ENCODE results near the gene HDAC4. TPM values are rescaled to one million over a fixed set of nuclear protein-coding genes. Genes with fewer than 3 reads are reported as not detected.
A peak's percentile ranks its signal among the peaks of the same experiment; 100 is the strongest.

Gene HDAC4
- total and polyA plus RNA-seq, 2 experiments from 2014 or later: 8.1 to 41.8 TPM

GRCh38 chr2:239193401-239193811 is 207.4 kb downstream of the HDAC4 start:
- Histone ChIP-seq H3K27ac (ENCODE audit: low read depth) (no peak overlapping the region), H3K36me3 (ENCODE audit: insufficient read depth) (peaks cover 6% of the 10 kb centered on the region; the same call in 1 of the 2 replicates), H3K4me2 (no peak overlapping the region), H2AFZ (no peak overlapping the region), H3K79me2 (replicated peaks; ENCODE audit: insufficient read depth) (peaks cover 25% of the 10 kb centered on the region), H3K4me1 (ENCODE audit: insufficient read depth) (no peaks in the 10 kb centered on the region; the same call in 1 of the 2 replicates), H3K27me3 (ENCODE audit: insufficient read depth) (no peaks in the 10 kb centered on the region), H3K9me2 (ENCODE audit: insufficient read depth) (no peaks in the 10 kb centered on the region), H3F3A (replicated peaks; ENCODE audit: low read depth) (no peaks in the 10 kb centered on the region), H4K20me1 (replicated peaks; ENCODE audit: insufficient read depth) (no peaks in the 10 kb centered on the region; the same call in 1 of the 2 replicates), H3K4me3 (no peak overlapping the region)
- Mint-ChIP-seq H3K27me3 (ENCODE audit: insufficient read depth, low read depth, poor library complexity) (peaks cover 11% of the 10 kb centered on the region), H3K27ac (no peak overlapping the region), H3K9me3 (peaks cover 6% of the 10 kb centered on the region; the same call in 1 of the 3 replicates), H3K4me1 (peaks cover 9% of the 10 kb centered on the region), H3K36me3 (ENCODE audit: low read depth) (peaks cover 25% of the 10 kb centered on the region), H3K4me3 (no peak overlapping the region)
- ATAC-seq (peak; percentile 21), DNase-seq (ENCODE audit: low spot score) (no peak)
- TF ChIP-seq EZH2phosphoT487 (IDR thresholded peaks at IDR 0.05; ENCODE audit: unreplicated experiment): no peak
- no peak for TF ChIP-seq ETS1 (IDR thresholded peaks at IDR 0.05)
- TF ChIP-seq CREB1 (CRISPR knock-in tag; IDR thresholded peaks at IDR 0.05; ENCODE audit: low read depth): no peak
- TF ChIP-seq STAT1 (IDR thresholded peaks at IDR 0.05; ENCODE audit: unreplicated experiment): no peak
- no peak for TF ChIP-seq ZNF462 (CRISPR knock-in tag; IDR thresholded peaks at IDR 0.05)
- TF ChIP-seq JUNB (IDR thresholded peaks at IDR 0.05; ENCODE audit: unreplicated experiment): no peak
- TF ChIP-seq POLR2AphosphoS5 (IDR thresholded peaks at IDR 0.05; ENCODE audit: low read depth): no peak

Measured in GM23338 (cell line).